NT2/D1 (cell line): Measurements from ENCODE around the gene SLC6A9.

Experiments used
- SUZ12 ChIP-seq: IDR thresholded peaks from 2 replicates; pipeline ENCODE4 v1.6.1; 2011; ENCODE audit not compliant: insufficient read length, insufficient read depth; ENCODE audit errors: extremely low read depth
- YY1 ChIP-seq: IDR thresholded peaks from 2 replicates; pipeline ENCODE4 v1.6.1; 2011; ENCODE audit not compliant: insufficient read length, insufficient read depth
- ZNF274 ChIP-seq: IDR thresholded peaks from 2 replicates; pipeline ENCODE4 v1.6.1; 2011; ENCODE audit warnings: mild to moderate bottlenecking, low read depth, low read length

DNA sequence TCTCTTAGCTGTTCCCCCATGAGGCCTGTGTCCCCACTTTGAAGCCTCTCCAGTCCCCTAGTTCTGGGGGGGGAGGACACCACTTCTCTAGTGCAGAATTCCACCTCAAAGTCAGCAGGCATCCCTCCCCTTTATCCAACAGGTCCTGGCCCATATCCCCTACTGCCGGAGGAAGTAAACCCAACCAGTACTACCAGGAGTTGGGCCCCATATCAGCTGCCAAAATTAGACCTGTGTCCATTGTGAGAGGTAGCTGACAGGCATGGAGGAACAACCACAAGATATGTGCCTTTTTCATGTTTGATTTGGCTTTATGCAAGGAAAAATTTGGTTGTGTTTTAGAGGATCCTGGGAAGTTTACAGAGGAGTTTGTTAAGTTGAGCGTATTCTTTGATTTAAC is 22.1 kb upstream of the SLC6A9 start:
- TF ChIP-seq ZNF274 (no peak), YY1 (no peak), SUZ12 (no peak)
